Fibroblast of lung (primary cell): ENCODE results near the gene LPP. TPM values are rescaled to one million over a fixed set of nuclear protein-coding genes. Genes with fewer than 3 reads are reported as not detected.

ENCODE experiments used
- DNase-seq, 2 donors: peaks; one replicate each; pipeline versions ENCODE4 v3.0.0 to v3.0.0-alpha.2; 2010; ENCODE audit warnings: low read depth in 2 of 2
- H2AFZ ChIP-seq: 2 replicates; pipeline ENCODE4 v1.5.1; 2012; ENCODE audit warnings: low read length, control low read depth, inconsistent platforms
- H3K27ac ChIP-seq: 2 replicates; pipeline ENCODE4 v1.5.1; 2011; ENCODE audit warnings: low read length, control low read depth; ENCODE audit not compliant: insufficient read depth
- H3K27me3 ChIP-seq: 2 replicates; pipeline ENCODE4 v1.5.1; 2011; ENCODE audit warnings: mild to moderate bottlenecking, low read length; ENCODE audit not compliant: control insufficient read depth, insufficient read depth
- H3K36me3 ChIP-seq: 2 replicates; pipeline ENCODE4 v1.5.1; 2011; ENCODE audit warnings: low read length; ENCODE audit not compliant: control insufficient read depth, insufficient read depth
- H3K4me1 ChIP-seq: 2 replicates; pipeline ENCODE4 v1.5.1; 2011; ENCODE audit warnings: low read length; ENCODE audit not compliant: control insufficient read depth, insufficient read depth; ENCODE audit errors: extremely low read depth
- H3K4me2 ChIP-seq: 2 replicates; pipeline ENCODE4 v1.5.1; 2011; ENCODE audit warnings: low read length, control low read depth; ENCODE audit not compliant: insufficient read depth; ENCODE audit errors: extremely low read depth
- H3K4me3 ChIP-seq, 4 experiments: fragments of 200-600 bp in 1 of 4; sonication (generic) in 1 of 4; replicated peaks in 1 of 4; 2 replicates each; pipeline ENCODE4 v1.5.1; 2011 to 2016; ENCODE audit warnings: low read length in 4 of 4, low read depth in 3 of 4, mild to moderate bottlenecking in 3 of 4, control low read depth in 2 of 4, inconsistent platforms in 1 of 4, mixed read lengths in 1 of 4; ENCODE audit not compliant: insufficient read depth in 1 of 4; ENCODE audit errors: control extremely low read depth in 1 of 4
- H3K79me2 ChIP-seq: 2 replicates; pipeline ENCODE4 v1.5.1; 2012; ENCODE audit warnings: mild to moderate bottlenecking, low read length, inconsistent platforms; ENCODE audit not compliant: control insufficient read depth, insufficient read depth
- H3K9ac ChIP-seq: 2 replicates; pipeline ENCODE4 v1.5.1; 2011; ENCODE audit warnings: mild to moderate bottlenecking, low read length, control low read depth; ENCODE audit not compliant: insufficient read depth
- H3K9me3 ChIP-seq: 2 replicates; pipeline ENCODE4 v1.5.1; 2012; ENCODE audit warnings: low read depth, low read length; ENCODE audit not compliant: control insufficient read depth, insufficient read depth
- H4K20me1 ChIP-seq: 2 replicates; pipeline ENCODE4 v1.5.1; 2011; ENCODE audit warnings: low read length; ENCODE audit not compliant: control insufficient read depth, insufficient read depth; ENCODE audit errors: extremely low read depth
- EZH2 ChIP-seq: IDR thresholded peaks from 2 replicates; pipeline ENCODE4 v1.5.1; 2012; ENCODE audit warnings: low read length, control low read depth, mild to moderate bottlenecking; ENCODE audit errors: missing control alignments
- polyA plus RNA-seq, 2 donors: library from polyadenylated mRNA; depleted of rRNA in 1 of 2; stranded (reverse) in 1 of 2; unstranded in 1 of 2; fragments of >200 nt; gene quantifications; 2 replicates each; pipeline ENCODE4 v1.2.1, GENCODE V29; 2011 to 2012; ENCODE audit warnings: missing spikeins in 1 of 2
- total RNA-seq: library from RNA; depleted of rRNA; stranded (reverse); fragments of >200 nt; gene quantifications from 2 replicates; pipeline ENCODE4 v1.2.1, GENCODE V29; 2014
- TF ChIP-seq, protein P1 (sequence below), 2 donors: IDR thresholded peaks in 1 of 2; conservative IDR thresholded peaks in 1 of 2; 1 replicate in 1 of 2; 2 replicates in 1 of 2; pipeline ENCODE4 v1.5.1; 2011 to 2012; ENCODE audit warnings: low read length in 2 of 2, control low read depth in 1 of 2, inconsistent platforms in 1 of 2, low read depth in 1 of 2, mild to moderate bottlenecking in 1 of 2

Gene LPP
- total and polyA plus RNA-seq, 2 donors (not counting 1 experiment from before 2014, with no cell fraction given), result 69.0 to 124 TPM

DNA sequence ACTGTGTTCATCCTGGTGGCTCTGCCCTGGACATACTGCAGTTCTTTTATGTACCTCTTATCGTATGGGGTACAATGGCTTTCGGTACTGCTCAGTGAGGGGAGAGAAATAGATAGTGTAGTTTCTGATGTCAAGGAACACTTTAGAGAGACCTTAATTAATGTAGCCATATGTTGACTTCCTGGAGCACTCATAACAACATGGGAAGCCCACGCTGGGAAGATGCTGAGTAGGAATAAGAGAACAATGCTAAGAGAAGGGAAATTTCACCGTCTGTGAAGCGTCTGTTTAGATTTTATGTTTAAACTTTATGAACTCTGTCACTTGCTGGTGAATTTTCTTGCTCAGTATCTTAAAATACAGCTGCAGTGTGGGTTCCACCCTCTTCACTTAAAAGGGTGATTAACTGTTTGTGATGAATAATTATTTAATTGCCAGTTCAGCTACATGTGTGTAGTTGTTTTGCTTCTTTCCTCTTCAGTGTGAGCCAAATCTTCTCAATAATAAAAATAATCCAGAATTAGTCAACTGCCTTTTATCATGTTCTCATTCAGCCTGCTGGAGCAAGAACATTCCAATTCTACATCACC is 644.7 kb downstream of the LPP start:
- no peak for DNase-seq
- no peaks in the 10 kb centered on the region for H3K9me3 ChIP-seq
- no peak overlapping the region for H3K4me3 ChIP-seq
- no peak overlapping the region for H2AFZ ChIP-seq
- no peak overlapping the region for H3K27ac ChIP-seq
- H4K20me1 ChIP-seq, result no peaks in the 10 kb centered on the region
- H3K36me3 ChIP-seq, result no peaks in the 10 kb centered on the region
- H3K4me2 ChIP-seq, result no peak overlapping the region
- no peaks in the 10 kb centered on the region for H3K79me2 ChIP-seq
- H3K27me3 ChIP-seq, result no peaks in the 10 kb centered on the region
- H3K9ac ChIP-seq, result no peak overlapping the region
- TF ChIP-seq, protein P1, sequence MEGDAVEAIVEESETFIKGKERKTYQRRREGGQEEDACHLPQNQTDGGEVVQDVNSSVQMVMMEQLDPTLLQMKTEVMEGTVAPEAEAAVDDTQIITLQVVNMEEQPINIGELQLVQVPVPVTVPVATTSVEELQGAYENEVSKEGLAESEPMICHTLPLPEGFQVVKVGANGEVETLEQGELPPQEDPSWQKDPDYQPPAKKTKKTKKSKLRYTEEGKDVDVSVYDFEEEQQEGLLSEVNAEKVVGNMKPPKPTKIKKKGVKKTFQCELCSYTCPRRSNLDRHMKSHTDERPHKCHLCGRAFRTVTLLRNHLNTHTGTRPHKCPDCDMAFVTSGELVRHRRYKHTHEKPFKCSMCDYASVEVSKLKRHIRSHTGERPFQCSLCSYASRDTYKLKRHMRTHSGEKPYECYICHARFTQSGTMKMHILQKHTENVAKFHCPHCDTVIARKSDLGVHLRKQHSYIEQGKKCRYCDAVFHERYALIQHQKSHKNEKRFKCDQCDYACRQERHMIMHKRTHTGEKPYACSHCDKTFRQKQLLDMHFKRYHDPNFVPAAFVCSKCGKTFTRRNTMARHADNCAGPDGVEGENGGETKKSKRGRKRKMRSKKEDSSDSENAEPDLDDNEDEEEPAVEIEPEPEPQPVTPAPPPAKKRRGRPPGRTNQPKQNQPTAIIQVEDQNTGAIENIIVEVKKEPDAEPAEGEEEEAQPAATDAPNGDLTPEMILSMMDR (conservative IDR thresholded peaks at IDR 0.05 in 1 of 2, IDR thresholded peaks at IDR 0.05 in 1 of 2; ENCODE audit: low read depth in 1 of 2, low read length in 2 of 2), result no peak
- TF ChIP-seq EZH2, result no peak
- peaks cover 5% of the 10 kb centered on the region for H3K4me1 ChIP-seq

- H3K27me3 ChIP-seq, result no peaks in the 10 kb centered on the region
- peaks cover 3% of the 10 kb centered on the region for H3K4me1 ChIP-seq
- no peak overlapping the region for H3K27ac ChIP-seq
- H3K4me3 ChIP-seq, result no peak overlapping the region
- H2AFZ ChIP-seq, result no peak overlapping the region
- peak in 1 of 2 donors; percentile 38 for DNase-seq
- no peak overlapping the region for H3K4me2 ChIP-seq
- H3K9ac ChIP-seq, result no peak overlapping the region
- no peak for TF ChIP-seq EZH2
- TF ChIP-seq, protein P1 (conservative IDR thresholded peaks at IDR 0.05 in 1 of 2, IDR thresholded peaks at IDR 0.05 in 1 of 2; ENCODE audit: low read depth in 1 of 2, low read length in 2 of 2), result no peak
- H4K20me1 ChIP-seq, result no peaks in the 10 kb centered on the region
- H3K36me3 ChIP-seq, result no peaks in the 10 kb centered on the region
- H3K9me3 ChIP-seq, result no peaks in the 10 kb centered on the region
- H3K79me2 ChIP-seq, result no peaks in the 10 kb centered on the region
Observed at GRCh38 chr3:188801393-188801792, 647.4 kb downstream of the LPP start.

- DNase-seq, result no peak
- Histone ChIP-seq H3K9me3 (no peaks in the 10 kb centered on the region), H3K4me2 (no peak overlapping the region), H2AFZ (no peak overlapping the region), H3K27ac (no peak overlapping the region), H3K4me1 (no peaks in the 10 kb centered on the region), H3K9ac (no peak overlapping the region), H3K36me3 (no peaks in the 10 kb centered on the region), H4K20me1 (no peaks in the 10 kb centered on the region), H3K79me2 (no peaks in the 10 kb centered on the region), H3K27me3 (no peaks in the 10 kb centered on the region), H3K4me3 (no peak overlapping the region)
- TF ChIP-seq, protein P1 (conservative IDR thresholded peaks at IDR 0.05 in 1 of 2, IDR thresholded peaks at IDR 0.05 in 1 of 2; ENCODE audit: low read depth in 1 of 2, low read length in 2 of 2), result no peak
- TF ChIP-seq EZH2, result no peak
Observed at GRCh38 chr3:188802645-188803044, 648.7 kb downstream of the LPP start.
